PC-3 (cell line): ENCODE results near the gene UBE2Q1. TPM values are rescaled to one million over a fixed set of nuclear protein-coding genes. Genes with fewer than 3 reads are reported as not detected.

Experiments used
- ATAC-seq: fragments of 200-7000 bp; cut with Tn5 transposase; 2 replicates; pipeline ENCODE4 v1.9.1; 2020; ENCODE audit warnings: mild to moderate bottlenecking, moderate library complexity
- BruUV-seq: library from RNA; stranded (reverse); fragments of 400-500 nt; replicated peaks from 2 replicates; lab custom pipeline; 2021; lab: Mats Ljungman, UMichigan
- CTCF ChIA-PET: fragments of 300-600 bp; sonication (Branson Sonifier 250); formaldehyde crosslinking; loops from one replicate; lab custom pipeline; 2022; ENCODE audit warnings: antibody characterized with exemption; lab: Charles Lee
- POLR2A ChIA-PET: fragments of 300-600 bp; sonication (Branson Sonifier 250); formaldehyde crosslinking; loops from one replicate; lab custom pipeline; 2022; ENCODE audit warnings: antibody characterized with exemption; ENCODE audit not compliant: unreplicated experiment; lab: Charles Lee
- DNase-seq: peaks from one replicate; pipeline ENCODE4 v3.0.0-alpha.2; 2015
- H2AFZ ChIP-seq: fragments of 300-600 bp; sonication (generic); 2 replicates; pipeline ENCODE4 v1.6.0; 2016; ENCODE audit warnings: antibody characterized with exemption, low read length
- H3F3A ChIP-seq: fragments of 300-600 bp; sonication (generic); one replicate; pipeline ENCODE4 v1.6.0; 2017; ENCODE audit warnings: antibody characterized with exemption, low read length, control low read depth, mild to moderate bottlenecking; ENCODE audit not compliant: unreplicated experiment
- H3K27ac ChIP-seq: fragments of 300-600 bp; sonication (generic); 2 replicates; pipeline ENCODE4 v1.5.1; 2016; ENCODE audit warnings: mild to moderate bottlenecking, low read length
- H3K27me3 ChIP-seq: fragments of 300-600 bp; sonication (generic); 2 replicates; pipeline ENCODE4 v1.6.1; 2016; ENCODE audit warnings: low read length, mixed read lengths
- H3K36me3 ChIP-seq: fragments of 300-600 bp; sonication (generic); 2 replicates; pipeline ENCODE4 v1.6.1; 2016; ENCODE audit warnings: low read depth, mixed run types, low read length, mixed read lengths
- H3K4me1 ChIP-seq: fragments of 300-600 bp; sonication (generic); 2 replicates; pipeline ENCODE4 v1.5.1; 2016; ENCODE audit warnings: low read length; ENCODE audit not compliant: insufficient read depth
- H3K4me2 ChIP-seq: fragments of 300-600 bp; sonication (generic); 2 replicates; pipeline ENCODE4 v1.6.0; 2016; ENCODE audit warnings: low read length
- H3K4me3 ChIP-seq: fragments of 300-600 bp; sonication (generic); 2 replicates; pipeline ENCODE4 v1.5.1; 2016; ENCODE audit warnings: mild to moderate bottlenecking, low read length, mixed read lengths
- H3K79me2 ChIP-seq: fragments of 300-600 bp; sonication (generic); 2 replicates; pipeline ENCODE4 v1.6.1; 2017; ENCODE audit warnings: low read length, mixed read lengths
- H3K9ac ChIP-seq: fragments of 300-600 bp; sonication (generic); 2 replicates; pipeline ENCODE4 v1.6.0; 2016; ENCODE audit warnings: mild to moderate bottlenecking, low read length
- H3K9me2 ChIP-seq: fragments of 300-600 bp; sonication (generic); replicated peaks from 2 replicates; pipeline ENCODE4 v1.6.1; 2016; ENCODE audit warnings: mixed run types, low read length, mixed read lengths
- H3K9me3 ChIP-seq: fragments of 300-600 bp; sonication (generic); 2 replicates; pipeline ENCODE4 v1.6.1; 2016; ENCODE audit warnings: low read length, mixed read lengths
- H4K20me1 ChIP-seq: fragments of 300-600 bp; sonication (generic); 2 replicates; pipeline ENCODE4 v1.6.1; 2016; ENCODE audit warnings: low read length, mixed read lengths
- EZH2 ChIP-seq: fragments of 300-600 bp; sonication (generic); IDR thresholded peaks from one replicate; pipeline ENCODE4 v1.6.1; 2017; ENCODE audit warnings: antibody characterized with exemption, mild to moderate bottlenecking, low read length; ENCODE audit not compliant: unreplicated experiment
- EZH2phosphoT487 ChIP-seq: fragments of 300-600 bp; sonication (generic); IDR thresholded peaks from 2 replicates; pipeline ENCODE4 v1.6.1; 2018; ENCODE audit warnings: mild to moderate bottlenecking, antibody characterized with exemption, low read length, borderline replicate concordance
- intact Hi-C: fragments of 100-400 bp; cut with micrococcal nuclease; formaldehyde crosslinking; loops from 2 replicates; pipeline ENCODE4 v1.9.0; 2023
- total RNA-seq: library from RNA; depleted of rRNA; stranded (reverse); fragments of >200 nt; gene quantifications from 2 replicates; pipeline ENCODE4 v1.2.3, GENCODE V29; 2014
- TF ChIP-seq, protein P1 (sequence below): fragments of 300-600 bp; sonication (generic); conservative IDR thresholded peaks from 2 replicates; pipeline ENCODE4 v1.5.1; 2017; ENCODE audit warnings: antibody characterized with exemption, low read depth, mild to moderate bottlenecking, low read length

UBE2Q1 gene
- total RNA-seq, 1 experiment from 2014 or later: 40.0 TPM

- intact Hi-C loops: no loop called here
- Histone ChIP-seq H3K9me3 (no peaks in the 10 kb centered on the region), H3K4me2 (no peak overlapping the region), H3K9me2 (no peaks in the 10 kb centered on the region), H4K20me1 (no peaks in the 10 kb centered on the region), H3K27ac (no peak overlapping the region), H3K27me3 (peaks cover 46% of the 10 kb centered on the region), H3K9ac (no peak overlapping the region), H3K4me3 (no peak overlapping the region), H2AFZ (no peak overlapping the region), H3K36me3 (no peaks in the 10 kb centered on the region), H3K4me1 (no peaks in the 10 kb centered on the region), H3K79me2 (no peaks in the 10 kb centered on the region), H3F3A (no peaks in the 10 kb centered on the region)
- TF ChIP-seq, protein P1, sequence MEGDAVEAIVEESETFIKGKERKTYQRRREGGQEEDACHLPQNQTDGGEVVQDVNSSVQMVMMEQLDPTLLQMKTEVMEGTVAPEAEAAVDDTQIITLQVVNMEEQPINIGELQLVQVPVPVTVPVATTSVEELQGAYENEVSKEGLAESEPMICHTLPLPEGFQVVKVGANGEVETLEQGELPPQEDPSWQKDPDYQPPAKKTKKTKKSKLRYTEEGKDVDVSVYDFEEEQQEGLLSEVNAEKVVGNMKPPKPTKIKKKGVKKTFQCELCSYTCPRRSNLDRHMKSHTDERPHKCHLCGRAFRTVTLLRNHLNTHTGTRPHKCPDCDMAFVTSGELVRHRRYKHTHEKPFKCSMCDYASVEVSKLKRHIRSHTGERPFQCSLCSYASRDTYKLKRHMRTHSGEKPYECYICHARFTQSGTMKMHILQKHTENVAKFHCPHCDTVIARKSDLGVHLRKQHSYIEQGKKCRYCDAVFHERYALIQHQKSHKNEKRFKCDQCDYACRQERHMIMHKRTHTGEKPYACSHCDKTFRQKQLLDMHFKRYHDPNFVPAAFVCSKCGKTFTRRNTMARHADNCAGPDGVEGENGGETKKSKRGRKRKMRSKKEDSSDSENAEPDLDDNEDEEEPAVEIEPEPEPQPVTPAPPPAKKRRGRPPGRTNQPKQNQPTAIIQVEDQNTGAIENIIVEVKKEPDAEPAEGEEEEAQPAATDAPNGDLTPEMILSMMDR: no peak
- TF ChIP-seq EZH2: no peak
- no peak for TF ChIP-seq EZH2phosphoT487
- ATAC-seq (no peak), DNase-seq (no peak)
- ChIA-PET CTCF (no interaction called here), POLR2A (interaction anchor here (0.6 kb wide), 1 partner anchor 30 kb away, joined by 5 read pairs; no protein-coding TSS in a partner anchor)
- BruUV-seq: no TSS peak
Measured at GRCh38 chr1:154520333-154520732, 38.1 kb downstream of the UBE2Q1 start.

DNA sequence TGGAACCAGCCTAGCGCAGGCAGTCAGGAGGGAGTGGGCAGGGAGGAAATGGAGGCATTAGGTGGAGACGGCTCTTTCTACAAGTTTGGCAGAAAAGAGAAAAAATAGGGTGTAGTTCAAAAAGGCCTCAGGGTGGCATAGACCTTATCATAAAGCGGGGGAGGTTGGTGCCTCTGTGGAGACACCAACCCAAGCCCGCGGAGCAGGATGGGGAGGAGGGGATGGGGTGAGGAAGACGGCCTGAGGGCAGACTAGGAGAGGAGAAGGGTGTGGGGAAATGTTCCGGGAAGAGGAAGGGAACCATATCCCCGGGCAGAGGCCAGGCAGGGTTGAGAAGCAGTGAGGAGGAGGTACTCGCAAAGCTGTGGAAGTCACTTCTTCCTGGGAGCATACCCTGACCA lies 38.9 kb downstream of the UBE2Q1 start:
- DNase-seq: no peak
- Histone ChIP-seq H3K27me3 (peaks cover 48% of the 10 kb centered on the region), H3K36me3 (no peaks in the 10 kb centered on the region), H3K4me1 (no peaks in the 10 kb centered on the region), H3K9me3 (no peaks in the 10 kb centered on the region), H4K20me1 (no peaks in the 10 kb centered on the region), H3K4me2 (no peak overlapping the region), H3K79me2 (no peaks in the 10 kb centered on the region), H3F3A (no peaks in the 10 kb centered on the region), H3K4me3 (no peak overlapping the region), H3K9ac (no peak overlapping the region), H3K27ac (no peak overlapping the region), H3K9me2 (no peaks in the 10 kb centered on the region), H2AFZ (no peak overlapping the region)
- intact Hi-C loops: no loop called here
- TF ChIP-seq EZH2phosphoT487 (no peak), EZH2 (no peak)
- TF ChIP-seq, protein P1: no peak
- ChIA-PET POLR2A (interaction anchor here (0.6 kb wide), 1 partner anchor 29 kb away, joined by 5 read pairs; no protein-coding TSS in a partner anchor), CTCF (no interaction called here)
- ATAC-seq: no peak
- no TSS peak for BruUV-seq

- H3K9me3 ChIP-seq: no peaks in the 10 kb centered on the region
- POLR2A ChIA-PET: no interaction called here
- ATAC-seq: no peak
- no peak for DNase-seq
- H2AFZ ChIP-seq: no peak overlapping the region
- peaks cover 58% of the 10 kb centered on the region for H3K27me3 ChIP-seq
- no peak overlapping the region for H3K4me2 ChIP-seq
- H3K4me1 ChIP-seq: no peaks in the 10 kb centered on the region
- TF ChIP-seq EZH2: no peak
- intact Hi-C loops: no loop called here
- H3F3A ChIP-seq: no peaks in the 10 kb centered on the region
- no peaks in the 10 kb centered on the region for H3K36me3 ChIP-seq
- H4K20me1 ChIP-seq: no peaks in the 10 kb centered on the region
- no peaks in the 10 kb centered on the region for H3K79me2 ChIP-seq
- CTCF ChIA-PET: no interaction called here
- H3K4me3 ChIP-seq: no peak overlapping the region
- BruUV-seq: no TSS peak
- no peak overlapping the region for H3K9ac ChIP-seq
- H3K27ac ChIP-seq: no peak overlapping the region
- no peaks in the 10 kb centered on the region for H3K9me2 ChIP-seq
Measured at GRCh38 chr1:154517661-154518060, 40.8 kb downstream of the UBE2Q1 start.
